ENCODE data around the gene LIX1.

The LIX1 gene

GRCh38 chr5:97071993-97072392 lies 70.4 kb downstream of the LIX1 start:
- no peaks in the 10 kb centered on the region for H3K36me3 ChIP-seq (replicated peaks in 1 of 2; ENCODE audit: control insufficient read depth in 2 of 2, insufficient read depth in 2 of 2, low read length in 2 of 2)
- no peak overlapping the region for H3K4me3 ChIP-seq (ENCODE audit: low read length in 2 of 2)
- no peak overlapping the region for H2BK12ac ChIP-seq (ENCODE audit: low read length)
- no peak overlapping the region for H3K9ac ChIP-seq (ENCODE audit: low read depth, low read length, poor library complexity)
- no peak overlapping the region for H3K18ac ChIP-seq (ENCODE audit: low read length)
- no peak overlapping the region for H2BK120ac ChIP-seq (ENCODE audit: low read depth, low read length)
- no peak overlapping the region for H3K27ac ChIP-seq (replicated peaks; ENCODE audit: low read length)
- no peak overlapping the region for H2BK5ac ChIP-seq (ENCODE audit: low read length)
- H3K23ac ChIP-seq (ENCODE audit: low read depth, low read length, poor library complexity), result no peak overlapping the region
- H3K4me2 ChIP-seq (ENCODE audit: insufficient read depth, low read length, poor library complexity, severe bottlenecking), result no peak overlapping the region
- H2AK5ac ChIP-seq (ENCODE audit: low read depth, low read length), result no peak overlapping the region
- DNase-seq (ENCODE audit: low spot score), result no peak
- no peaks in the 10 kb centered on the region for H3K27me3 ChIP-seq (ENCODE audit: control insufficient read depth in 3 of 3, insufficient read depth in 3 of 3, low read depth in 1 of 3, low read length in 3 of 3)
- no peak overlapping the region for H2AFZ ChIP-seq (ENCODE audit: low read length)
- H4K8ac ChIP-seq (ENCODE audit: low read depth, low read length), result no peak overlapping the region
- H3K4me1 ChIP-seq (ENCODE audit: control insufficient read depth in 2 of 2, insufficient read depth in 1 of 2, low read depth in 1 of 2, low read length in 2 of 2), result peaks cover 0 to 2% of the 10 kb centered on the region in 2 donors
- no CpG with 5 or more reads among the region's 4 CpGs for WGBS, 2 donors (ENCODE audit: extremely low coverage in 2 of 2, insufficient read length in 2 of 2, insufficient replicate concordance in 1 of 2)
- no peaks in the 10 kb centered on the region for H3K9me3 ChIP-seq (replicated peaks in 1 of 2; ENCODE audit: control insufficient read depth in 2 of 2, insufficient read depth in 1 of 2, low read depth in 1 of 2, low read length in 2 of 2)
- no peaks in the 10 kb centered on the region for H3K79me1 ChIP-seq (ENCODE audit: low read depth, low read length)
- no peak overlapping the region for H2BK15ac ChIP-seq (ENCODE audit: low read length)
- H3K4ac ChIP-seq (ENCODE audit: low read length), result no peak overlapping the region
- no peak overlapping the region for H4K91ac ChIP-seq (ENCODE audit: low read depth, low read length, poor library complexity)
- no peak overlapping the region for H3K14ac ChIP-seq (ENCODE audit: low read length)

- no peak overlapping the region for H3K27ac ChIP-seq (replicated peaks; ENCODE audit: low read length)
- H3K23ac ChIP-seq (ENCODE audit: low read depth, low read length, poor library complexity), result no peak overlapping the region
- H3K4me3 ChIP-seq (ENCODE audit: low read length in 2 of 2), result no peak overlapping the region
- H2BK12ac ChIP-seq (ENCODE audit: low read length), result no peak overlapping the region
- no CpG with 5 or more reads among the region's 8 CpGs for WGBS, 2 donors (ENCODE audit: extremely low coverage in 2 of 2, insufficient read length in 2 of 2, insufficient replicate concordance in 1 of 2)
- no peak overlapping the region for H2BK15ac ChIP-seq (ENCODE audit: low read length)
- H2AFZ ChIP-seq (ENCODE audit: low read length), result no peak overlapping the region
- DNase-seq (ENCODE audit: low spot score), result no peak
- peaks cover 0 to 2% of the 10 kb centered on the region in 2 donors for H3K4me1 ChIP-seq (ENCODE audit: control insufficient read depth in 2 of 2, insufficient read depth in 1 of 2, low read depth in 1 of 2, low read length in 2 of 2)
- no peak overlapping the region for H2BK5ac ChIP-seq (ENCODE audit: low read length)
- H4K91ac ChIP-seq (ENCODE audit: low read depth, low read length, poor library complexity), result no peak overlapping the region
- H2AK5ac ChIP-seq (ENCODE audit: low read depth, low read length), result no peak overlapping the region
- H3K4me2 ChIP-seq (ENCODE audit: insufficient read depth, low read length, poor library complexity, severe bottlenecking), result no peak overlapping the region
- no peak overlapping the region for H2BK120ac ChIP-seq (ENCODE audit: low read depth, low read length)
- H3K27me3 ChIP-seq (ENCODE audit: control insufficient read depth in 3 of 3, insufficient read depth in 3 of 3, low read depth in 1 of 3, low read length in 3 of 3), result no peaks in the 10 kb centered on the region
- no peak overlapping the region for H3K9ac ChIP-seq (ENCODE audit: low read depth, low read length, poor library complexity)
- no peak overlapping the region for H4K8ac ChIP-seq (ENCODE audit: low read depth, low read length)
- H3K36me3 ChIP-seq (replicated peaks in 1 of 2; ENCODE audit: control insufficient read depth in 2 of 2, insufficient read depth in 2 of 2, low read length in 2 of 2), result no peaks in the 10 kb centered on the region
- no peak overlapping the region for H3K4ac ChIP-seq (ENCODE audit: low read length)
- H3K18ac ChIP-seq (ENCODE audit: low read length), result no peak overlapping the region
- no peak overlapping the region for H3K14ac ChIP-seq (ENCODE audit: low read length)
- no peaks in the 10 kb centered on the region for H3K79me1 ChIP-seq (ENCODE audit: low read depth, low read length)
- no peaks in the 10 kb centered on the region for H3K9me3 ChIP-seq (replicated peaks in 1 of 2; ENCODE audit: control insufficient read depth in 2 of 2, insufficient read depth in 1 of 2, low read depth in 1 of 2, low read length in 2 of 2)
Observed at GRCh38 chr5:97071101-97071500, 71.3 kb downstream of the LIX1 start.

DNA sequence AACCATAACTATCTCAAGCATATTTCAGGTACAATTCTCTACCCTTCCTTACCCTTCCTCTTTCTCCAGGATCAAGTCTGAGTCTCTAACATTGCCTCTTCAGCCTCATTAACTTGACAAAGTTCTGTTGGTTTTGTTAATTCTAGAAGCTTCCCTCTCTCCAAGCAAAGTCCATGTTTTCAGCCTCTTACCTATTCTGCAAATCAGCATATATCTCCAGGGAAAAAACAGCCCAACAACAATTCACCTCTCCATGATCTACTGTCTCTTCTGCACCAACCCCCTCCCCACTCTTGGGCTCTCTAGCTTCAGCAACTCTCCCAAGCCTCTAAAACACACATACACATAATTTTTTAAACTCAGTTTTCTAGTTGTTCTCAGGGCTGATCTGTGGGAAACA lies 72.2 kb downstream of the LIX1 start:
- Histone ChIP-seq H4K8ac (ENCODE audit: low read depth, low read length) (no peak overlapping the region), H3K18ac (ENCODE audit: low read length) (no peak overlapping the region), H2BK12ac (ENCODE audit: low read length) (no peak overlapping the region), H2BK120ac (ENCODE audit: low read depth, low read length) (no peak overlapping the region), H2AK5ac (ENCODE audit: low read depth, low read length) (no peak overlapping the region), H3K4me2 (ENCODE audit: insufficient read depth, low read length, poor library complexity, severe bottlenecking) (no peak overlapping the region), H3K79me1 (ENCODE audit: low read depth, low read length) (no peaks in the 10 kb centered on the region), H3K14ac (ENCODE audit: low read length) (no peak overlapping the region), H3K9me3 (replicated peaks in 1 of 2; ENCODE audit: control insufficient read depth in 2 of 2, insufficient read depth in 1 of 2, low read depth in 1 of 2, low read length in 2 of 2) (no peaks in the 10 kb centered on the region), H4K91ac (ENCODE audit: low read depth, low read length, poor library complexity) (no peak overlapping the region), H3K4ac (ENCODE audit: low read length) (no peak overlapping the region), H3K9ac (ENCODE audit: low read depth, low read length, poor library complexity) (no peak overlapping the region), H3K4me3 (ENCODE audit: low read length in 2 of 2) (no peak overlapping the region), H3K36me3 (replicated peaks in 1 of 2; ENCODE audit: control insufficient read depth in 2 of 2, insufficient read depth in 2 of 2, low read length in 2 of 2) (no peaks in the 10 kb centered on the region), H2BK15ac (ENCODE audit: low read length) (no peak overlapping the region), H2AFZ (ENCODE audit: low read length) (no peak overlapping the region), H3K4me1 (ENCODE audit: control insufficient read depth in 2 of 2, insufficient read depth in 1 of 2, low read depth in 1 of 2, low read length in 2 of 2) (peaks cover 0 to 2% of the 10 kb centered on the region in 2 donors), H3K27me3 (ENCODE audit: control insufficient read depth in 3 of 3, insufficient read depth in 3 of 3, low read depth in 1 of 3, low read length in 3 of 3) (no peaks in the 10 kb centered on the region), H2BK5ac (ENCODE audit: low read length) (no peak overlapping the region), H3K23ac (ENCODE audit: low read depth, low read length, poor library complexity) (no peak overlapping the region), H3K27ac (replicated peaks; ENCODE audit: low read length) (no peak overlapping the region)
- no peak for DNase-seq (ENCODE audit: low spot score)

- Histone ChIP-seq H2AFZ (ENCODE audit: low read length) (no peak overlapping the region), H2BK5ac (ENCODE audit: low read length) (no peak overlapping the region), H2BK15ac (ENCODE audit: low read length) (no peak overlapping the region), H4K91ac (ENCODE audit: low read depth, low read length, poor library complexity) (no peak overlapping the region), H3K4ac (ENCODE audit: low read length) (no peak overlapping the region), H3K36me3 (replicated peaks in 1 of 2; ENCODE audit: control insufficient read depth in 2 of 2, insufficient read depth in 2 of 2, low read length in 2 of 2) (no peaks in the 10 kb centered on the region), H3K18ac (ENCODE audit: low read length) (no peak overlapping the region), H3K9me3 (replicated peaks in 1 of 2; ENCODE audit: control insufficient read depth in 2 of 2, insufficient read depth in 1 of 2, low read depth in 1 of 2, low read length in 2 of 2) (no peaks in the 10 kb centered on the region), H2BK12ac (ENCODE audit: low read length) (no peak overlapping the region), H3K23ac (ENCODE audit: low read depth, low read length, poor library complexity) (no peak overlapping the region), H3K27me3 (ENCODE audit: control insufficient read depth in 3 of 3, insufficient read depth in 3 of 3, low read depth in 1 of 3, low read length in 3 of 3) (no peaks in the 10 kb centered on the region), H3K4me1 (ENCODE audit: control insufficient read depth in 2 of 2, insufficient read depth in 1 of 2, low read depth in 1 of 2, low read length in 2 of 2) (peaks cover 0 to 2% of the 10 kb centered on the region in 2 donors), H3K4me3 (ENCODE audit: low read length in 2 of 2) (no peak overlapping the region), H3K4me2 (ENCODE audit: insufficient read depth, low read length, poor library complexity, severe bottlenecking) (no peak overlapping the region), H3K14ac (ENCODE audit: low read length) (no peak overlapping the region), H3K27ac (replicated peaks; ENCODE audit: low read length) (no peak overlapping the region), H3K79me1 (ENCODE audit: low read depth, low read length) (no peaks in the 10 kb centered on the region), H2BK120ac (ENCODE audit: low read depth, low read length) (no peak overlapping the region), H3K9ac (ENCODE audit: low read depth, low read length, poor library complexity) (no peak overlapping the region), H4K8ac (ENCODE audit: low read depth, low read length) (no peak overlapping the region), H2AK5ac (ENCODE audit: low read depth, low read length) (no peak overlapping the region)
- no peak for DNase-seq (ENCODE audit: low spot score)
- WGBS, 2 donors (ENCODE audit: extremely low coverage in 2 of 2, insufficient read length in 2 of 2, insufficient replicate concordance in 1 of 2), result no CpG with 5 or more reads among the region's 4 CpGs
Observed at GRCh38 chr5:97067296-97067850, 75.0 kb downstream of the LIX1 start.
